Mesodermal cell (in vitro differentiated cells): ENCODE measurements around the gene SATB2.
A peak's percentile ranks its signal among the peaks of the same experiment; 100 is the strongest.

ENCODE experiments used
- H3K27ac ChIP-seq: 2 replicates; pipeline ENCODE4 v1.7.0; 2013; ENCODE audit warnings: mild to moderate bottlenecking, low read depth, low read length, moderate library complexity; ENCODE audit not compliant: severe bottlenecking
- H3K36me3 ChIP-seq: 2 replicates; pipeline ENCODE4 v1.7.1; 2013; ENCODE audit warnings: mild to moderate bottlenecking, low read length, moderate library complexity; ENCODE audit not compliant: control insufficient read depth, insufficient read depth
- H3K4me1 ChIP-seq: one replicate; pipeline ENCODE4 v1.7.1; 2013; ENCODE audit warnings: mild to moderate bottlenecking, low read length; ENCODE audit not compliant: insufficient read depth, control insufficient read depth, poor library complexity, severe bottlenecking
- H3K4me3 ChIP-seq: 2 replicates; pipeline ENCODE4 v1.7.0; 2013; ENCODE audit warnings: low read length, control low read depth, mild to moderate bottlenecking; ENCODE audit not compliant: insufficient read depth, poor library complexity, severe bottlenecking; ENCODE audit errors: extremely low read depth
- H3K9me3 ChIP-seq: 2 replicates; pipeline ENCODE4 v1.7.1; 2013; ENCODE audit warnings: mild to moderate bottlenecking, low read length, moderate library complexity; ENCODE audit not compliant: control insufficient read depth
- WGBS, 2 experiments: methylation state at CpG; one replicate each; pipeline ENCODE4 v1.1.5; 2013; ENCODE audit warnings: missing lambda C conversion rate in 2 of 2; ENCODE audit not compliant: insufficient coverage in 2 of 2; 5-methylcytosine and 5-hydroxymethylcytosine counted together

SATB2 gene

DNA sequence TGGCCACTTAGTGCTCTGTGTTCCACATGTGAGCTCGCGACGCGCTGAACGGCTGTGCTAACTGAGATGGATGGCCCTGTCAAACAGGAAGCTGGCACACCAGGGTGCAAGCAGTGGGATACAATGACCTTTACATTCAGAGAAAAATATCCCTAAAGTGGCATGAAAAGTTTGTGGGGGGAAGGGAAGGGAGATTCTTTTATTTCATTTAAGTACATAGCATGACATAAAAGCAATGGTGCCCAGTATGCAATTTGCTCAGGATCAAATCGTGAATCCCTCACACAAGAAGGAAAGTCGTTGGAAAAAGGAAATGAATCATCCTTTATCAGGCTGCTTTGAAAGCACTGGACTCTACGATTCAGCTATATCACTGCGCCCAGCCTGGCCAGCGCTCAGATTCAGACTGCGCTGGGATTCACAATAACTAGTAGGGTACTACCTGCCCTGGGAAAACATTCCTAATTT, 26.0 kb downstream of the SATB2 start:
- H3K27ac ChIP-seq, result peak overlapping the region; percentile 51
- no peaks in the 10 kb centered on the region for H3K9me3 ChIP-seq
- H3K4me1 ChIP-seq, result peaks cover 11% of the 10 kb centered on the region
- H3K36me3 ChIP-seq, result no peaks in the 10 kb centered on the region
- no peak overlapping the region for H3K4me3 ChIP-seq
- 14 to 22% methylated on average over 8 to 9 of the region's 11 CpGs for WGBS, 2 experiments

DNA sequence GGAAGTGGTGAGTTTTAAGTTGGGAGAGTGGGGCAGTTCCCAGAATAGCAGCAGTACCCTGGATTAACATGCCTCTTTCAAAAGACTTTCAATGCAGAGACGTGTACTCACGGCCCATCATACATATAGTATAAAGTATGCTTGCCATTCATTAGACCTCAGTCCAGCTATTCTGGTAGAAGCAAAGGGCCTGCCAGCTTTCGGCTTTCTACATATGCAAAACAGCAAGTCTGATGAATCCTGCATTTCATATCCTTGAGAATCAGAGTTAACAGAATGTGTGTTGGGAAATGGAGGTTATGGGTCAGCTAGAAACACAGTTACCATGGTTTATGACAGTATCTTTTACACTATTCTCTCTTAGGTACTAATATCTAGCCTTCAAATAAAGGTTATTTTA, 27.5 kb downstream of the SATB2 start:
- WGBS, 2 experiments, result 100% methylated on average over 1 to 2 of the region's 3 CpGs
- Histone ChIP-seq H3K4me1 (peaks cover 11% of the 10 kb centered on the region), H3K27ac (no peak overlapping the region), H3K4me3 (no peak overlapping the region), H3K36me3 (no peaks in the 10 kb centered on the region), H3K9me3 (no peaks in the 10 kb centered on the region)

DNA sequence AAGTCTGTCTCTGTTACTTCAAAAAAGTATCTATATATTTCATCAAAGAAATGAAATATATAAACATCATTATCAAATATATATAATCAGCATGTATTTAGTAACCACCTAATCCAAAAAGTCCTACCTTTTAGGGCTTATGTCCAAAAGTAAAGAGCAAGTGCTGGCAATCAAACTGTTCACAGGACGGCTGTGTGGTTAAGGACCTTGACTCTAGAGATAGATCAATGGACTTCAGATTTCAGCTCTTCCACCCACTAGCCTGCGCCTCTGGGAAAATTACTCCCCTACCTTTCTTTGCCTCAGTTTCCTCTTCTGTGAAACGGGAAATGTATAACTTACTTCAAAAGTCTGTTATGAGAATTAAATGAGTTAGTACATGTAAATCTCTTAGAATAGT, 29.4 kb downstream of the SATB2 start:
- Histone ChIP-seq H3K9me3 (no peaks in the 10 kb centered on the region), H3K4me3 (no peak overlapping the region), H3K4me1 (peaks cover 14% of the 10 kb centered on the region), H3K36me3 (no peaks in the 10 kb centered on the region), H3K27ac (no peak overlapping the region)
- no CpG with 5 or more reads among the region's 3 CpGs for WGBS, 2 experiments

DNA sequence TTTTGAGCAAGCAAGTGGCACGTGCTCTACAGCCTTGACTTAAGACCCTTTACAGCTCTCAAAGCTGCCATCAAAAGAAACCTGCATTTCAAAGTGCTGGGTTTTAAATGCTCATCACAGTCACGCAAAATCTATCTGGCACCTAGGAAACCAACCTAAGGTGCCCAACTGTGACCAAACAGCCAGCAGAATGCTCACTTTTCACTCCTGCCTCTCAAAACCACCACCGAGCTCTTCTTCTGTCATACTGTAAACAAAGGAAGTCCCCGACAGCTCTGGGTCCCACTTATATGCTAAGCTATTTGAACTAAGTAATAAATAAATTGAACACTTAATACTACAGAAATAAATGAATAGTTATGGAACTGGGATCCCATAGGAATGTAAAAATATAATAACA, 33.6 kb downstream of the SATB2 start:
- peaks cover 5% of the 10 kb centered on the region for H3K4me1 ChIP-seq
- H3K27ac ChIP-seq, result no peak overlapping the region
- no peaks in the 10 kb centered on the region for H3K9me3 ChIP-seq
- no peak overlapping the region for H3K4me3 ChIP-seq
- H3K36me3 ChIP-seq, result no peaks in the 10 kb centered on the region
- 26 to 34% methylated on average over 2 of the region's 4 CpGs for WGBS, 2 experiments

DNA sequence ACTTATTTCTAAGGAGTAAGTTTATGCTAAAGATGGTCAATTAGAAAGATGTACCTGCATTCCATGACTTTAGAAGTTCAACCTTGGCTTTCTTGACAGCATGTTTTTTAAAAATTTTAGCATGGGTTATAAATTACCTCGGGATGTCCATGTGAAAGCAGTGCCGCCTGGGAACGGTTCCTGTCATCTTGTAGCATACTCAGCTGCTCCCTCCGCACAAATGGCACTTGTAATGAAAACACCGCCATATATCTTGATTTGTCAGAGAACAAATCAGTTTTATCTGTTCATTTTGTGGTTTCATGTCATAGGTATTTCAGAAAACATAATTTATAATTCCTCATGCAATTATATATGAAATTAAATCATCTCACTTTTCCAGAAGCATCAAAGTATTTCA, 38.3 kb downstream of the SATB2 start:
- Histone ChIP-seq H3K9me3 (no peaks in the 10 kb centered on the region), H3K36me3 (no peaks in the 10 kb centered on the region), H3K4me1 (peaks cover 5% of the 10 kb centered on the region), H3K27ac (no peak overlapping the region), H3K4me3 (no peak overlapping the region)
- WGBS, 2 experiments, result 87 to 100% methylated on average over 1 to 3 of the region's 5 CpGs

DNA sequence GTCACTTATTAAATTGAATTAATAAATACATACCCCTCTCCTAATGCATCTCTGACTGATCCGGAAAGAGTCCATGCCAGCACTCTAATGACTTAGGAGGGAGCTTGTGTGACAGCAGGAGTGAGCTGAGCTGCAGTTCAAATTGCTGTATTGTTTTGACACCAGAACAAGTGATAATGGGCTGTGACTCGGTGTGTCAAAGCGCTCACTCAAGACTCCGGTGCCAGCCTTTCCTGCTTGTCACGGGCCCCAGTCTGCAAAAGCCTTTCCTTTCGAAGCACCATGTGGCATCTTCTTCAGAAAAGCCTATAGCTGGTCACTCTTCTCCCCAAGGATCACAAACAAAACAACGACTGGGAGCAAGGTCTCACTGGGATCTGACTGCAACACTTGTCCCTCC, 43.3 kb downstream of the SATB2 start:
- H3K4me3 ChIP-seq, result no peak overlapping the region
- 88 to 91% methylated on average over 6 of the region's 7 CpGs for WGBS, 2 experiments
- no peaks in the 10 kb centered on the region for H3K9me3 ChIP-seq
- no peak overlapping the region for H3K27ac ChIP-seq
- no peaks in the 10 kb centered on the region for H3K36me3 ChIP-seq
- peaks cover 9% of the 10 kb centered on the region for H3K4me1 ChIP-seq

DNA sequence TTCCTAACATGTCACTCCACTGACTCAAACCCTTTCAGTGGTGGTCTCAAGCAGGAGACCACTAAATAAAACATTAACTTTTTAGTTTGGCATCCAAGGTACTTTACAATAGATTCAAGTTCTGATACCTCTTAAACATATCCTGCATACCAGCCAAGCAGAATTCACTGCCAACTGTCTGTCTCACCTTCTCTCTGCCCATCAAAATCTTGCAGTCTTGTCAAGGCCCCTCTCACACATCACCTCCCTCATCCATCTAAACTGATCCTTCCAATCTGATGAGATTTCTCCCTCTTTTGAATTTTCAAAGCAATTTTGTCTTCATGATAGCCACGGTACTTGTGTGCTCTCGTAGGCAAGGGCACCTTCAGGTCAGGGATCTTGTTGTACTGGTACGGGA, 43.7 kb downstream of the SATB2 start:
- Histone ChIP-seq H3K27ac (no peak overlapping the region), H3K36me3 (no peaks in the 10 kb centered on the region), H3K9me3 (no peaks in the 10 kb centered on the region), H3K4me1 (peaks cover 9% of the 10 kb centered on the region), H3K4me3 (no peak overlapping the region)
- no CpG with 5 or more reads among the region's 3 CpGs for WGBS, 2 experiments

DNA sequence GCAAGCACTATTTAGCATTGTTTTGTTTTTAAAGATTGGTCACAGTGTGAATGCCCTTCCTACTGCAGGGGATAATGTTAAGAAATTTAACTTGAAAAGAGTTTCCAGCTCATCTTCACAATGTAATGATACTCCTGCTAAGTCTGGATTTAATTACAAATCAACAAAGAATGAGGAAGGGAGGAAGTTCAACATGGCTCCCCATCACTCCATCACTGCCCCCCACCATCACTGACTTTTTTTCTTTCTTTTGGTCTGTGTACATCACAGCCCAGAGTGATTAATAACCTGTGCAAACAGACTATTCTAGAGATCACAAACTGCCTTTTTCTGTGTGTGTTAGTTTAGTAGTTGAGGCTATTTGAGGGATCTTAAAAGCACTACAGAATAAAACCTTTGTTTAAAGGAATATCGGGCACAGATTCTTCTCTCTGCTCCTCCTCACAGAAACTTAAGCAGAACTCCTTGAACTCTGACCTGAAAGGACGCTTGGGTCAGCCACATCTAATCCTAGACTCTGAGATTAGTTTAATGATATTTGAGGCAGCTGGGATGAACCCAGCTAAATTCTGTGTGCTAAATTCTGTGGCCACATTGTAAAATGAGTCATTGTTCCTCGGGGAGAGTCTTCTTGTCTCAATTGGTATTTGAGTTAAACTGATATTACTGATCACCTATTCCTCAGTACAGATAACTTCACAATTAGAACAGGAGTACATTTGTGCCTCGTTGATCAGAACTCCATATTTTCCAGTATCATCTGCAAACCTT, 47.8 kb downstream of the SATB2 start:
- peaks cover 9% of the 10 kb centered on the region for H3K4me1 ChIP-seq
- H3K4me3 ChIP-seq, result no peak overlapping the region
- no peaks in the 10 kb centered on the region for H3K36me3 ChIP-seq
- H3K27ac ChIP-seq, result no peak overlapping the region
- H3K9me3 ChIP-seq, result no peaks in the 10 kb centered on the region
- WGBS, 2 experiments, result 80 to 100% methylated on average over 1 to 2 of the region's 4 CpGs

DNA sequence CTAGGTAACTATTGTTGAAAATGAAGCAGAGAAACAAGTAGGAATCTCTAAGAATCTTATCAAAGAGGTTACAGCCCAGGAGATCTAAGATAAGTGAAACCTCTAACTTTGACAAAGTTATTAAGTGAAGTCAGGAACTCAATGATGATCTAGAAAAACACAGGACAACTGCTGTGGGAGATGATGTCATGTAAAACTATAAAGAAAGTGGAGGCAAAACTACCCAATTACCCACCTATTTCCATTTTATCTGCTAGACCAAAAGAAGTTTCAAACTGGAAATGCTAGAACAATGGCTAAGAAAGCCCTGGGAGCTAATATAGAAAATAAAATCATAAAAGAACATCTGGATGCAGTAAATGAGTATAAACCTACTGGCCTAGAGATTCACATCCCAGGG, 50.3 kb downstream of the SATB2 start:
- Histone ChIP-seq H3K36me3 (no peaks in the 10 kb centered on the region), H3K4me3 (no peak overlapping the region), H3K9me3 (no peaks in the 10 kb centered on the region), H3K4me1 (peaks cover 7% of the 10 kb centered on the region), H3K27ac (no peak overlapping the region)

DNA sequence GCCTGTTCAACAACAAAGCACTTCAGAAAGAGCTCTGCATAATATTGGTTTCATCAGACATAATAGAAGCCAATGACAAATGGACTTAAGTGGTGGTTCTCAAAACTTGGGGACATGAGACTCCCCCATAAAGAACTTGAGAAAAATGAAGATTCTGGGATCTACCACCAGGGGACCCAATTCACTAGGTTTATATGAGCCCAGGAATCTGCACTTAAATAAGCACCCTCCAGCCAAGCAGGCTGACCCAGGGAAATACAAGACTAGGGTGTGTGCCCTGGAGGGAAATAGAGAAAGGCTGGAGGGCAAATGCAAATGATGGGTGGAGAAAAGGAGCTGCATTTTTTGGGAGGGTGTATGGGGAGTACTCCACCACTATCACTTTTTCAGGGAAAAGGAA, 52.5 kb downstream of the SATB2 start:
- H3K9me3 ChIP-seq, result no peaks in the 10 kb centered on the region
- H3K36me3 ChIP-seq, result no peaks in the 10 kb centered on the region
- peaks cover 4% of the 10 kb centered on the region for H3K4me1 ChIP-seq
- H3K27ac ChIP-seq, result no peak overlapping the region
- H3K4me3 ChIP-seq, result no peak overlapping the region

DNA sequence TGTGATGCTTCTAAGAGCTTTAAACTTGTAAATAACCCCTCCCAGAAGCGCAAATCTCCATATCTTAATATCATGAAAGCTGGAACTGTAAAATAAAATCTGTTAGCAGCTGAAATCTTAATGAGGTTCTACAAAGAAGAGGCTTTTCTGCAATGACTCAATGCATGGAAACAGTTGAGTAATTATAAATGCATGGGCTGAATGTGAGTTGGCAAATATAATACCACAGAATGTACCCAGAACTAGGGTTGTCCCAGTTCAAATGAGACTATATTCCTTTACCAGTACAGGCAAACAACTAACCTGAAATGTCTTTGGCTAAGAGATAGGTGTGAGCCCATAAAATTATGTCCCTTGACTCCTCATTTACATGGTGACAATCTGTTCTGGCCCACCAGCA, 52.9 kb downstream of the SATB2 start:
- WGBS, 2 experiments, result no CpG with 5 or more reads among the region's 1 CpG
- Histone ChIP-seq H3K4me1 (peaks cover 3% of the 10 kb centered on the region), H3K4me3 (no peak overlapping the region), H3K9me3 (no peaks in the 10 kb centered on the region), H3K27ac (no peak overlapping the region), H3K36me3 (no peaks in the 10 kb centered on the region)
